H9 (cell line): ENCODE data around the gene NOS1AP. TPM values are rescaled to one million over a fixed set of nuclear protein-coding genes. Genes with fewer than 3 reads are reported as not detected.

Experiments used
- DNase-seq: peaks from one replicate; pipeline ENCODE4 v3.0.0-alpha.2; 2017
- H2AFZ ChIP-seq: one replicate; pipeline ENCODE4 v1.6.1; 2013; ENCODE audit warnings: mild to moderate bottlenecking, low read length, control low read depth, moderate library complexity
- H2AK5ac ChIP-seq: 2 replicates; pipeline ENCODE4 v1.6.1; 2013; ENCODE audit warnings: low read length, control low read depth, mixed read lengths; ENCODE audit not compliant: insufficient read length
- H2BK120ac ChIP-seq: one replicate; pipeline ENCODE4 v1.6.1; 2013; ENCODE audit warnings: low read depth, mild to moderate bottlenecking, low read length, control low read depth, inconsistent platforms; ENCODE audit not compliant: poor library complexity, severe bottlenecking
- H2BK12ac ChIP-seq: 2 replicates; pipeline ENCODE4 v1.6.1; 2013; ENCODE audit warnings: low read length, control low read depth, mixed read lengths, low read depth; ENCODE audit not compliant: insufficient read length
- H2BK15ac ChIP-seq: 2 replicates; pipeline ENCODE4 v1.6.1; 2013; ENCODE audit warnings: low read depth, low read length, control low read depth
- H2BK20ac ChIP-seq: one replicate; pipeline ENCODE4 v1.6.1; 2013; ENCODE audit warnings: low read depth, mild to moderate bottlenecking, low read length, control low read depth, inconsistent platforms; ENCODE audit not compliant: poor library complexity, severe bottlenecking
- H2BK5ac ChIP-seq: 2 replicates; pipeline ENCODE4 v1.6.1; 2013; ENCODE audit warnings: low read length, control low read depth, mixed read lengths; ENCODE audit not compliant: insufficient read length
- H3K14ac ChIP-seq: 2 replicates; pipeline ENCODE4 v1.6.1; 2013; ENCODE audit warnings: low read length, control low read depth; ENCODE audit not compliant: insufficient read depth
- H3K18ac ChIP-seq: 2 replicates; pipeline ENCODE4 v1.6.1; 2013; ENCODE audit warnings: low read depth, mild to moderate bottlenecking, mixed read lengths, low read length, control low read depth; ENCODE audit not compliant: insufficient read length
- H3K23ac ChIP-seq: 2 replicates; pipeline ENCODE4 v1.6.1; 2013; ENCODE audit warnings: low read length, control low read depth, mixed read lengths, low read depth; ENCODE audit not compliant: insufficient read length
- H3K23me2 ChIP-seq: 2 replicates; pipeline ENCODE4 v1.6.1; 2013; ENCODE audit warnings: low read depth, mild to moderate bottlenecking, mixed read lengths, low read length, control low read depth; ENCODE audit not compliant: insufficient read length, poor library complexity, severe bottlenecking
- H3K27ac ChIP-seq: 2 replicates; pipeline ENCODE4 v1.5.1; 2013; ENCODE audit warnings: low read length, control low read depth, mixed read lengths, low read depth; ENCODE audit not compliant: insufficient read length
- H3K27me3 ChIP-seq: 2 replicates; pipeline ENCODE4 v1.6.1; 2013; ENCODE audit warnings: low read length, control low read depth, inconsistent platforms; ENCODE audit not compliant: insufficient read depth
- H3K4ac ChIP-seq: 2 replicates; pipeline ENCODE4 v1.6.1; 2013; ENCODE audit warnings: low read depth, mild to moderate bottlenecking, control low read depth, inconsistent platforms, low read length, moderate library complexity
- H3K4me1 ChIP-seq: 2 replicates; pipeline ENCODE4 v1.6.1; 2013; ENCODE audit warnings: low read length, control low read depth, inconsistent platforms; ENCODE audit not compliant: insufficient read depth
- H3K4me2 ChIP-seq: 2 replicates; pipeline ENCODE4 v1.6.1; 2013; ENCODE audit warnings: low read length, control low read depth, mixed read lengths; ENCODE audit not compliant: insufficient read length, insufficient read depth
- H3K56ac ChIP-seq: 2 replicates; pipeline ENCODE4 v1.6.1; 2013; ENCODE audit warnings: low read depth, mild to moderate bottlenecking, mixed read lengths, low read length, control low read depth; ENCODE audit not compliant: insufficient read length
- H3K79me1 ChIP-seq: 2 replicates; pipeline ENCODE4 v1.6.1; 2013; ENCODE audit warnings: low read depth, mild to moderate bottlenecking, moderate library complexity, low read length, control low read depth, inconsistent platforms; ENCODE audit not compliant: insufficient read depth, poor library complexity, severe bottlenecking
- H3K79me2 ChIP-seq: 2 replicates; pipeline ENCODE4 v1.6.1; 2013; ENCODE audit warnings: low read length, control low read depth, inconsistent platforms; ENCODE audit not compliant: insufficient read depth
- H3K9ac ChIP-seq: 2 replicates; pipeline ENCODE4 v1.6.1; 2013; ENCODE audit warnings: low read length, control low read depth, mixed read lengths; ENCODE audit not compliant: insufficient read length; ENCODE audit errors: extremely low read depth
- H3K9me3 ChIP-seq: one replicate; pipeline ENCODE4 v1.6.1; 2013; ENCODE audit warnings: low read depth, low read length, inconsistent platforms; ENCODE audit not compliant: control insufficient read depth
- H3T11ph ChIP-seq: one replicate; pipeline ENCODE4 v1.6.1; 2013; ENCODE audit warnings: mild to moderate bottlenecking, low read length, control low read depth, inconsistent platforms
- H4K20me1 ChIP-seq: one replicate; pipeline ENCODE4 v1.6.1; 2013; ENCODE audit not compliant: control insufficient read depth, insufficient read length, insufficient read depth
- H4K5ac ChIP-seq: 2 replicates; pipeline ENCODE4 v1.6.1; 2013; ENCODE audit warnings: low read depth, mild to moderate bottlenecking, mixed read lengths, low read length, control low read depth; ENCODE audit not compliant: insufficient read length
- H4K8ac ChIP-seq: replicated peaks from 2 replicates; pipeline ENCODE4 v1.6.1; 2013; ENCODE audit warnings: low read length, control low read depth, mixed read lengths, low read depth; ENCODE audit not compliant: insufficient read length
- H4K91ac ChIP-seq: 2 replicates; pipeline ENCODE4 v1.6.1; 2013; ENCODE audit warnings: low read depth, mild to moderate bottlenecking, moderate library complexity, mixed read lengths, low read length, control low read depth; ENCODE audit not compliant: insufficient read length
- H3K27ac Mint-ChIP-seq, 3 experiments: 2 replicates in 2 of 3; 3 replicates in 1 of 3; pipeline ENCODE4 v1.8.0; 2020 to 2021; ENCODE audit warnings: mixed read lengths in 3 of 3, mild to moderate bottlenecking in 1 of 3, moderate library complexity in 1 of 3
- H3K27me3 Mint-ChIP-seq: 2 replicates; pipeline ENCODE4 v1.8.0; 2021; ENCODE audit warnings: low read depth, mild to moderate bottlenecking, moderate library complexity, mixed read lengths
- H3K36me3 Mint-ChIP-seq, 3 experiments: 2 replicates in 2 of 3; 3 replicates in 1 of 3; pipeline ENCODE4 v1.8.0; 2020 to 2021; ENCODE audit warnings: low read depth in 3 of 3, mixed read lengths in 3 of 3; ENCODE audit not compliant: insufficient read depth in 1 of 3
- H3K4me1 Mint-ChIP-seq, 2 experiments: 2 replicates each; pipeline ENCODE4 v1.8.0; 2020; ENCODE audit warnings: mixed read lengths in 2 of 2
- H3K4me3 Mint-ChIP-seq, 2 experiments: 2 replicates in 1 of 2; 3 replicates in 1 of 2; pipeline ENCODE4 v1.8.0; 2020 to 2021; ENCODE audit warnings: mild to moderate bottlenecking in 2 of 2, mixed read lengths in 2 of 2, moderate library complexity in 1 of 2
- H3K9me3 Mint-ChIP-seq, 2 experiments: 2 replicates in 1 of 2; 3 replicates in 1 of 2; pipeline ENCODE4 v1.8.0; 2020; ENCODE audit warnings: mild to moderate bottlenecking in 2 of 2, mixed read lengths in 2 of 2, moderate library complexity in 1 of 2
- CTCF ChIP-seq: fragments of 200-600 bp; sonication (generic); conservative IDR thresholded peaks from 3 replicates; pipeline ENCODE4 v1.8.0; 2021; ENCODE audit warnings: antibody characterized with exemption, mild to moderate bottlenecking
- WGBS: extraction: QIAGEN DNeasy Blood & Tissue Kit; methylation state at CpG from one replicate; pipeline ENCODE4 v1.1.7; 2013; ENCODE audit warnings: missing lambda C conversion rate, low lambda C conversion rate, mixed read lengths; ENCODE audit not compliant: insufficient read length; ENCODE audit errors: extremely low coverage; 5-methylcytosine and 5-hydroxymethylcytosine counted together
- total RNA-seq: library from RNA; stranded (reverse); gene quantifications from 2 replicates; pipeline ENCODE4 v1.2.1, GENCODE V29; 2021

NOS1AP gene
- total RNA-seq, 1 experiment from 2014 or later, result 8.4 TPM

DNA sequence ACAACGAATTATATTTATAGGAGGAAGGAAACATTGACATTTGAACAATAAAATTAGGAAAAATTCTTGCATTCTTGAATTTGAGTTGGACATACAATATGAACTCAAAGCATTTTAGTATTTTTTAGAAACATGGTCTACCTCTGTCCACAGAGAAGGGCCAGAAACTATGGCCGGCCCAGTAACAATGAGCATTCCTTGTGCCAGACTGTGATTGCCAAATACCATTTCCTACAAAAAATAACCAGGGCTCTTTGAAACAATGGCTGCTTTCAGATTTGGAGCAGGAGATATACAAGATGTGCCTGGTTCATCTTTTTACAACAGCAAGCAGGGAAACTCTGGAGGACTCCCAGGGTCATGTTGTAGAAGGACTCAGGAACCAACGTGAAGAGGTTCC is 38.4 kb downstream of the NOS1AP start:
- Histone ChIP-seq H3K79me1 (peaks cover 3% of the 10 kb centered on the region), H3K23ac (no peak overlapping the region), H3K4me2 (no peak overlapping the region), H3K27ac (no peak overlapping the region), H4K8ac (no peak overlapping the region), H3K9me3 (no peaks in the 10 kb centered on the region), H2BK5ac (no peak overlapping the region), H3K18ac (no peak overlapping the region), H2AK5ac (no peak overlapping the region), H2BK12ac (no peak overlapping the region), H2BK120ac (no peak overlapping the region), H3K14ac (no peak overlapping the region), H3K23me2 (no peaks in the 10 kb centered on the region), H3K79me2 (peaks cover 2% of the 10 kb centered on the region; the same call in 1 of the 2 replicates), H4K20me1 (no peaks in the 10 kb centered on the region), H4K91ac (no peak overlapping the region), H2BK15ac (no peak overlapping the region), H3K4me1 (no peaks in the 10 kb centered on the region), H2AFZ (no peak overlapping the region), H3T11ph (no peak overlapping the region), H3K9ac (no peak overlapping the region), H3K27me3 (no peaks in the 10 kb centered on the region), H2BK20ac (no peak overlapping the region), H4K5ac (no peak overlapping the region), H3K56ac (no peak overlapping the region), H3K4ac (no peak overlapping the region)
- TF ChIP-seq CTCF, result no peak
- WGBS, result 100% methylated on average over 1 of the region's 3 CpGs
- Mint-ChIP-seq H3K9me3 (peaks cover 6 to 19% of the 10 kb centered on the region in 2 experiments), H3K27ac (no peak overlapping the region), H3K4me3 (no peak overlapping the region), H3K36me3 (peaks cover 6 to 25% (median 22%) of the 10 kb centered on the region in 3 experiments), H3K27me3 (no peaks in the 10 kb centered on the region), H3K4me1 (peaks cover 0 to 3% of the 10 kb centered on the region in 2 experiments; a peak in 2 of 4 replicates)
- DNase-seq, result no peak
